ENCODE measurements around the gene WRNIP1. TPM values are rescaled to one million over a fixed set of nuclear protein-coding genes. Genes with fewer than 3 reads are reported as not detected.

The WRNIP1 gene
- polyA plus RNA-seq, 4 donors = 59.1 to 66.2 (median 60.6) TPM

- no peak for DNase-seq (ENCODE audit: low read depth in 4 of 4, low spot score in 3 of 4)
Measured at GRCh38 chr6:2739335-2739734, 25.9 kb upstream of the WRNIP1 start.

- DNase-seq (ENCODE audit: low read depth in 4 of 4, low spot score in 3 of 4) = no peak
Measured at GRCh38 chr6:2740581-2740980, 24.6 kb upstream of the WRNIP1 start.

GRCh38 chr6:2741756-2742155 lies 23.4 kb upstream of the WRNIP1 start:
- no peak for DNase-seq (ENCODE audit: low read depth in 4 of 4, low spot score in 3 of 4)

GRCh38 chr6:2743280-2744208 lies 21.6 kb upstream of the WRNIP1 start:
- DNase-seq (ENCODE audit: low read depth in 4 of 4, low spot score in 3 of 4) = no peak

GRCh38 chr6:2744209-2744771 lies 20.9 kb upstream of the WRNIP1 start:
- DNase-seq (ENCODE audit: low read depth in 4 of 4, low spot score in 3 of 4) = no peak

- DNase-seq (ENCODE audit: low read depth in 4 of 4, low spot score in 3 of 4) = no peak
Measured at GRCh38 chr6:2744778-2745177, 20.4 kb upstream of the WRNIP1 start.

GRCh38 chr6:2745246-2745645 lies 19.9 kb upstream of the WRNIP1 start:
- no peak for DNase-seq (ENCODE audit: low read depth in 4 of 4, low spot score in 3 of 4)

GRCh38 chr6:2746557-2747061 lies 18.6 kb upstream of the WRNIP1 start:
- DNase-seq (ENCODE audit: low read depth in 4 of 4, low spot score in 3 of 4) = no peak

GRCh38 chr6:2748183-2748582 lies 17.0 kb upstream of the WRNIP1 start:
- no peak for DNase-seq (ENCODE audit: low read depth in 4 of 4, low spot score in 3 of 4)

- DNase-seq (ENCODE audit: low read depth in 4 of 4, low spot score in 3 of 4) = peak in 2 of 4 donors; percentile 49 to 60
Measured at GRCh38 chr6:2749969-2750600, 15.1 kb upstream of the WRNIP1 start.

GRCh38 chr6:2750832-2751231 lies 14.4 kb upstream of the WRNIP1 start, which contains the start of gene MYLK4:
TSS of gene MYLK4 (minus strand) at chr6:2750922. CDS start at chr6:2749294, 1,628 bp downstream.
- DNase-seq (ENCODE audit: low read depth in 4 of 4, low spot score in 3 of 4) = no peak

- no peak for DNase-seq (ENCODE audit: low read depth in 4 of 4, low spot score in 3 of 4)
Measured at GRCh38 chr6:2751871-2752270, 13.3 kb upstream of the WRNIP1 start.

- no peak for DNase-seq (ENCODE audit: low read depth in 4 of 4, low spot score in 3 of 4)
Measured at GRCh38 chr6:2752477-2753109, 12.6 kb upstream of the WRNIP1 start.

GRCh38 chr6:2753110-2753489 lies 12.1 kb upstream of the WRNIP1 start:
- no peak for DNase-seq (ENCODE audit: low read depth in 4 of 4, low spot score in 3 of 4)

GRCh38 chr6:2753743-2754142 lies 11.4 kb upstream of the WRNIP1 start:
- DNase-seq (ENCODE audit: low read depth in 4 of 4, low spot score in 3 of 4) = no peak

GRCh38 chr6:2754393-2754792 lies 10.8 kb upstream of the WRNIP1 start:
- DNase-seq (ENCODE audit: low read depth in 4 of 4, low spot score in 3 of 4) = no peak

GRCh38 chr6:2754911-2755310 lies 10.3 kb upstream of the WRNIP1 start:
- DNase-seq (ENCODE audit: low read depth in 4 of 4, low spot score in 3 of 4) = no peak

- DNase-seq (ENCODE audit: low read depth in 4 of 4, low spot score in 3 of 4) = no peak
Measured at GRCh38 chr6:2755456-2755855, 9.7 kb upstream of the WRNIP1 start.

GRCh38 chr6:2756241-2756640 lies 9.0 kb upstream of the WRNIP1 start:
- DNase-seq (ENCODE audit: low read depth in 4 of 4, low spot score in 3 of 4) = no peak

- no peak for DNase-seq (ENCODE audit: low read depth in 4 of 4, low spot score in 3 of 4)
Measured at GRCh38 chr6:2756687-2757224, 8.4 kb upstream of the WRNIP1 start.

GRCh38 chr6:2758980-2759379 lies 6.2 kb upstream of the WRNIP1 start:
- DNase-seq (ENCODE audit: low read depth in 4 of 4, low spot score in 3 of 4) = no peak
